HepG2 (cell line): ENCODE data around the gene ATP8A1. TPM values are rescaled to one million over a fixed set of nuclear protein-coding genes. Genes with fewer than 3 reads are reported as not detected.

ENCODE experiments used
- ATAC-seq: fragments of 200-7000 bp; cut with Tn5 transposase; 3 replicates; pipeline ENCODE4 v1.9.1; 2020; ENCODE audit warnings: mild to moderate bottlenecking, moderate library complexity
- BruUV-seq: library from RNA; stranded (reverse); fragments of 400-500 nt; replicated peaks from 2 replicates; lab custom pipeline; 2021; lab: Mats Ljungman, UMichigan
- CTCF ChIA-PET: fragments of 300-600 bp; formaldehyde crosslinking; extraction: SDS; loops from one replicate; lab custom pipeline; 2021; ENCODE audit warnings: low total read pairs, inconsistent platforms, low intra/inter-chr PET ratio; lab: Yijun Ruan, JAX
- POLR2A ChIA-PET: fragments of 350-600 bp; sonication (Branson Sonifier 250); formaldehyde crosslinking; loops from one replicate; lab custom pipeline; 2020; ENCODE audit warnings: antibody characterized with exemption, inconsistent platforms; lab: Yijun Ruan, JAX
- DNase-seq: peaks from one replicate; pipeline ENCODE4 v3.0.0-alpha.2; 2015; ENCODE audit warnings: low spot score
- FAIRE-seq: peaks from 3 replicates; lab custom pipeline; 2011; peaks lifted over from hg19 to GRCh38; lab: Jason Lieb, UNC
- H2AFZ ChIP-seq: one replicate; pipeline ENCODE4 v1.6.1; 2011; ENCODE audit warnings: low read length, inconsistent platforms
- H3K27ac ChIP-seq: fragments of 300-600 bp; 3 replicates; pipeline ENCODE4 v1.8.0; 2011; ENCODE audit warnings: mixed run types, mild to moderate bottlenecking, mixed read lengths, low read length, inconsistent platforms; ENCODE audit not compliant: insufficient read depth; ENCODE audit errors: extremely low read length
- H3K27me3 ChIP-seq, 2 experiments: fragments of 200-600 bp in 1 of 2; 2 replicates in 1 of 2; 3 replicates in 1 of 2; pipeline versions ENCODE4 v1.6.0 to v1.8.0; 2011; ENCODE audit warnings: low read length in 2 of 2, mild to moderate bottlenecking in 2 of 2, moderate library complexity in 2 of 2, inconsistent platforms in 1 of 2; ENCODE audit not compliant: insufficient read depth in 2 of 2, control insufficient read depth in 1 of 2
- H3K36me3 ChIP-seq, 2 experiments: fragments of 200-600 bp in 1 of 2; replicated peaks in 1 of 2; 2 replicates in 1 of 2; 3 replicates in 1 of 2; pipeline versions ENCODE4 v1.5.1 to v1.8.0; 2011; ENCODE audit warnings: low read length in 2 of 2, inconsistent platforms in 1 of 2; ENCODE audit not compliant: insufficient read depth in 2 of 2, control insufficient read depth in 1 of 2
- H3K4me1 ChIP-seq: 2 replicates; pipeline ENCODE4 v1.5.1; 2012; ENCODE audit warnings: low read length, inconsistent platforms; ENCODE audit not compliant: insufficient read depth
- H3K4me2 ChIP-seq: 2 replicates; pipeline ENCODE4 v1.6.0; 2011; ENCODE audit warnings: low read depth, low read length, inconsistent platforms
- H3K4me3 ChIP-seq, 3 experiments: fragments of 200-600 bp in 1 of 3; sonication (generic), shearing (Covaris generic) in 1 of 3; replicated peaks in 1 of 3; 2 replicates each; pipeline ENCODE4 v1.5.1; 2011 to 2016; ENCODE audit warnings: low read length in 3 of 3, inconsistent platforms in 2 of 3, low read depth in 2 of 3, mild to moderate bottlenecking in 2 of 3, control low read depth in 1 of 3, mixed read lengths in 1 of 3; ENCODE audit not compliant: insufficient read depth in 1 of 3
- H3K79me2 ChIP-seq: one replicate; pipeline ENCODE4 v1.6.1; 2011; ENCODE audit warnings: low read length, inconsistent platforms; ENCODE audit not compliant: insufficient read depth
- H3K9ac ChIP-seq: 2 replicates; pipeline ENCODE4 v1.6.0; 2011; ENCODE audit warnings: mild to moderate bottlenecking, low read depth, low read length, inconsistent platforms; ENCODE audit not compliant: insufficient read depth
- H3K9me3 ChIP-seq: 2 replicates; pipeline ENCODE4 v1.5.1; 2012; ENCODE audit warnings: mild to moderate bottlenecking, low read length
- H4K20me1 ChIP-seq: 2 replicates; pipeline ENCODE4 v1.6.0; 2011; ENCODE audit warnings: inconsistent platforms, mild to moderate bottlenecking, low read length, moderate library complexity; ENCODE audit not compliant: insufficient read depth
- CSRNP2 ChIP-seq: sonication (generic); formaldehyde crosslinking; conservative IDR thresholded peaks from 2 replicates; pipeline ENCODE4 v1.8.0; 2022; ENCODE audit warnings: low read depth, missing genetic modification reagents
- MXI1 ChIP-seq: IDR thresholded peaks from 3 replicates; pipeline ENCODE4 v1.6.1; 2012; ENCODE audit warnings: low read depth, low read length, inconsistent platforms, borderline replicate concordance
- NCOA5 ChIP-seq: sonication (generic); formaldehyde crosslinking; IDR thresholded peaks from 2 replicates; pipeline ENCODE4 v1.4.0; 2020; ENCODE audit warnings: missing genetic modification reagents
- NFE2 ChIP-seq: sonication (generic); formaldehyde crosslinking; IDR thresholded peaks from 2 replicates; pipeline ENCODE4 v1.4.0; 2020; ENCODE audit warnings: missing genetic modification reagents
- POLR2AphosphoS5 ChIP-seq: IDR thresholded peaks from 2 replicates; pipeline ENCODE4 v1.6.1; 2012; ENCODE audit warnings: low read depth, low read length
- POLR2G ChIP-seq: fragments of 200-400 bp; formaldehyde crosslinking; IDR thresholded peaks from 2 replicates; pipeline ENCODE4 v1.6.1; 2018; ENCODE audit warnings: mild to moderate bottlenecking, low read depth, low read length, moderate library complexity
- ZNF24 ChIP-seq: fragments of 450-650 bp; IDR thresholded peaks from 2 replicates; pipeline ENCODE4 v1.6.1; 2017; ENCODE audit warnings: antibody characterized with exemption, mild to moderate bottlenecking
- ZNF256 ChIP-seq: sonication (generic); formaldehyde crosslinking; conservative IDR thresholded peaks from 2 replicates; pipeline ENCODE4 v1.4.0; 2020; ENCODE audit warnings: missing genetic modification reagents
- WGBS: methylation state at CpG from one replicate; pipeline ENCODE4 v1.1.6; 2017; ENCODE audit warnings: low lambda C conversion rate; 5-methylcytosine and 5-hydroxymethylcytosine counted together
- in situ Hi-C: cut with HindIII; loops from 2 replicates; pipeline ENCODE4 v1.10.0; 2017; ENCODE audit warnings: low pct_unique_long_range_greater_than_20kb; ENCODE audit not compliant: extremely low pct_ligation_motif_present
- intact Hi-C: fragments of 100-400 bp; cut with micrococcal nuclease; formaldehyde crosslinking; loops from one replicate; pipeline ENCODE4 v1.10.0; 2022; ENCODE audit not compliant: unreplicated experiment
- polyA plus RNA-seq, 8 experiments: library from polyadenylated mRNA; depleted of rRNA in 3 of 8; stranded (reverse) in 7 of 8; unstranded in 1 of 8; fragments of >200 nt; fragmentation: Illumina TruSeq in 4 of 8; extraction: Trizol in 4 of 8; gene quantifications; 2 replicates each; pipeline versions ENCODE4 v1.2.1 to v1.2.3, GENCODE V29; 2011 to 2016; ENCODE audit warnings: low read depth in 4 of 8, missing spikeins in 1 of 8, mixed read lengths in 1 of 8; ENCODE audit not compliant: insufficient read depth in 1 of 8
- total RNA-seq, 5 experiments: library from RNA; depleted of rRNA; stranded (reverse); fragments of >200 nt; fragmentation: Illumina TruSeq; extraction: Trizol; gene quantifications; 2 replicates each; pipeline ENCODE4 v1.2.3, GENCODE V29; 2016; ENCODE audit warnings: low read depth in 1 of 5

The ATP8A1 gene
- total and polyA plus RNA-seq, 2 of the 13 experiments (the other 11 are each of a cell fraction or from before 2014, with no cell fraction given), result 1.7 to 6.2 TPM

GRCh38 chr4:42600578-42600977 is 56.3 kb downstream of the ATP8A1 start (continued):
- no peak for TF ChIP-seq POLR2AphosphoS5
- no peak for TF ChIP-seq NCOA5 (CRISPR knock-in tag)
- no peak for TF ChIP-seq NFE2 (CRISPR knock-in tag)
- no peak for TF ChIP-seq ZNF24

- H3K36me3 ChIP-seq, result no peaks in the 10 kb centered on the region
- H3K4me1 ChIP-seq, result no peaks in the 10 kb centered on the region
- FAIRE-seq, result no peak
- POLR2A ChIA-PET, result no interaction called here
- no peak overlapping the region for H3K4me2 ChIP-seq
- in situ Hi-C loops (no loop called here), intact Hi-C loops (no loop called here)
- H3K9ac ChIP-seq, result no peak overlapping the region
- TF ChIP-seq MXI1 (no peak), POLR2G (no peak), CSRNP2 (CRISPR knock-in tag) (no peak), ZNF256 (CRISPR knock-in tag) (no peak)
- H3K27ac ChIP-seq, result no peak overlapping the region
- no peaks in the 10 kb centered on the region for H3K27me3 ChIP-seq
- no peaks in the 10 kb centered on the region for H3K79me2 ChIP-seq
- H4K20me1 ChIP-seq, result no peaks in the 10 kb centered on the region
- CTCF ChIA-PET, result no interaction called here
- no peak for DNase-seq
- 66% methylated on average over 2 of the region's 2 CpGs for WGBS
- no peak overlapping the region for H3K4me3 ChIP-seq
- H3K9me3 ChIP-seq, result no peaks in the 10 kb centered on the region
- no TSS peak for BruUV-seq
- no peak overlapping the region for H2AFZ ChIP-seq
- no peak for ATAC-seq
Observed at GRCh38 chr4:42596918-42597317, 60.0 kb downstream of the ATP8A1 start.
